NCI-H82 treated with DMSO at 0.1 percent for 48 hours (cell line): ENCODE measurements around the gene MAN1C1.
A peak's percentile ranks its signal among the peaks of the same experiment; 100 is the strongest.

Experiments used
- DNase-seq: peaks from one replicate; lab custom pipeline; 2025; ENCODE audit not compliant: unreplicated experiment; lab: John Stamatoyannopoulos, UW

The MAN1C1 gene

DNA sequence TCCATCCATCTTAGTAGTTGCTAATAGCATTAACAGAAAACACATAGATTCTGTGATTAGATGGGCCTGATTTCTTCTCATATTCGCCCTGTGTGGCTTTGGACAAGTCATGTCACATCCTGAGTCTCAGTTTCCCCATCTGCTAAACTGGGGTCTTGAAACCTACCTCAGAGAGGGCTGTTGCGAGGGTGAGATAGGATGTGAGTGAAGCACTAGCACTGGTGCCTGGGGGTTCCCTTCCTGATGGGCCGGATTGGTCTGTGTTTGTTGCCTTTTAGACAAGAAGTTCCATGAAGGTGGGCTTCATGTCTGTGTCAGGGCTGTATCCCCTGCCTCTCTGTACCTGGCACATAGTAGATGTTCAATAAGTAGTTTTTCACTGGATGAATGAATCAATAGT is 3.5 kb upstream of the MAN1C1 start:
- no peak for DNase-seq

DNA sequence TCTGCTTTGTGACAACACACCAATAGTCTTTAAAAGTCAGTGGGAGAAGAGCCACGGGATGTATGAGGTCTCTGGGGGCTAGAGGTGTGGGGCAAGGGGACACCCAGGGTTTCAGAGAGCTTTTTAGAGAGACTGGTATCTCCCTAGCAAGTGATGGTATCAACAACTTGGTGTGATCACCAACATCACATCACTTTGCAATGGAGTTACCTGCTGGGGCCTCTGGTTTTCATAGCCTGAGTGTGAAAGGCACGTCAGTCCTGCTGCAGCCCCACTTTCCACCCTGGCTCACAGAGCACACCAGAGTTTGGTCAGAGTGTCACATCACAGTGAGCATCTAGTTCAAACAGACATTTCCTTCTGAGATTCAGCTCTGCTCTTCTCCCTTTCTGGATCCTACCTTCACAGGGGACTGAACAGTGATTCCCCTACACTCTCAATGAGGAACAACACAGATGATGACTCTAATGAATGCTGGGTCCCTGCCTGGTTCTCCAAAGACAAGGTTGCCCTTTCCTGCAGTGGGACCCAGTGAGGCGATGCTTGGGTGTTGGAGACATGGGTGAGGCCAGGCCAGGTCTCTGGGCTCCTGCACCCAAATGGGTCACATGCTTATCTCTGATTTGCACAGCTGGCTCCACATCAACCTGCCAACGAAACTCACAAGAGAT is 2.0 kb upstream of the MAN1C1 start:
- no peak for DNase-seq

DNA sequence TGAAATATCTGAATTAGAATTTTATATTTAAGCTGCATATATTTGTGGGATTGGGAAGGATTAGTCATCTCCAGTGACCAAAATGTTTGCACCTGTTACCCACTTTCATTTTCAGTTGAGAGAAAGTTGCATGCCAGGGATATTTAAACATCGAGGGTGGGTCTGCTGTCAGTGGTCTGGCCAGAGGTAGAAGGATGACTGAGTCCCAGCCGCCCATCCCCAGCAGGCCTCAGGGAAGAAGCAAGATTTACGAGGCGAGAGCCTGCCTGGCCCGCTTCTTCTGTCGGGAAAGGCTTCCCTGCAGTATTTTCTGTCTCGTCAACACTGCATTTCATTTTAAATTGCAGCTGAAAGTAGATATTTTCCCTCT is 1.4 kb upstream of the MAN1C1 start:
- DNase-seq = no peak

DNA sequence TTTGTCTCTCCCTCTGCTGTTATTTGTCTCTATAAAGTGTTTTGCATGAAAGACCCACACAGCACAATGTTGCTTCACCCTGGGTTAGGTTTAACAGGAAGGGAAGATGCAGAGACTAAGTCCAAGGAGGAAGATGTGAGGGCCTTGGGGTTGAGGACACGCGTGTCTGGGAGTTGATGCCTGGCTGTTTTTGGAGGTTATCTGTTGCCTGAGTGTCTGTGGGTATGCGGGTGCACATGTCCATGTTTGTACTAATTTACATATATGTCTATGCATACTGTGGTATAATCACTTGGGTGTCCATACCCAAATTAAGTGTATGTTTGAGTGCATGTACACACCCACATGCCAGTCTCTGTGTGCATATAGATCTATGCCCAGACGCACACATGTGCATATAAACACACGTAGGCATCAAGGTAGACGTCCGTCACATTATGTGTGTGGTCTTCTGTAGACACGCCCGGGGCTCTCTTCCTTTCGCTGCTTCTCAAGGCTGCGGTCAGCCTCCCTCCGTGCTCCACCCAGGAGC is 962 bp upstream of the MAN1C1 start:
- no peak for DNase-seq

DNA sequence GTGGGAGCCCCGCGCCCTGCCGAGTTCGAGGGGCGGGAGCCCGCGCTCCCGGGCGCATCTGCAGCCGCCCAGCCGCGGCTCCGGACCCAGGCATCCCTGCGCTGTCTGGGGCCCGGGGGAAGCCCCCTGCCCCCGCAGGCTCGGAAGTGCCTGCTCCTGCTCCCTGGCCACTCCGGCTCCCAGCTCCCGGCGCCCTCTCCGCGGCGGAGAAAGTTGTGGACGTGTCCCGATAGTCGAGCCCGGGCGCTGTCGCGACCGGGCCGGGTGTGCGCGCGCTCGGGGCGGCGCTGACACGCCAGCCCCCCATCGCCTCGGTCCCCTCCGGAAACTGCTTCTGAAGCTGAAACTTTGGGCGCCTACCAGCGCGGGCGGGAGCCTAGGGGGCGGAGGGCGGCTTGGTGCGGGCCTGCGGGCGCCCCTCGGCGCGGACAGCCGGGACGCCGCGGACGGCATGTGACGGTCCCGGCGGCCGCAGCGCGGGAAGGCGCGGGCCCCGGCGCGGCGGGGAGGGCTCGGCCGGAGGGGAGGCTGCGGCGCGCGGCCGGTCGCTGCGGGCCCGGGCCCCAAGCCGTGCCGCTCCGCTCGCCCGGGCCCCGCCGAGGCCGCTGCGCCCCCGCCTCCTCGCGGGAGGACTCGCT is 515 bp downstream of the MAN1C1 start:
- no peak for DNase-seq

DNA sequence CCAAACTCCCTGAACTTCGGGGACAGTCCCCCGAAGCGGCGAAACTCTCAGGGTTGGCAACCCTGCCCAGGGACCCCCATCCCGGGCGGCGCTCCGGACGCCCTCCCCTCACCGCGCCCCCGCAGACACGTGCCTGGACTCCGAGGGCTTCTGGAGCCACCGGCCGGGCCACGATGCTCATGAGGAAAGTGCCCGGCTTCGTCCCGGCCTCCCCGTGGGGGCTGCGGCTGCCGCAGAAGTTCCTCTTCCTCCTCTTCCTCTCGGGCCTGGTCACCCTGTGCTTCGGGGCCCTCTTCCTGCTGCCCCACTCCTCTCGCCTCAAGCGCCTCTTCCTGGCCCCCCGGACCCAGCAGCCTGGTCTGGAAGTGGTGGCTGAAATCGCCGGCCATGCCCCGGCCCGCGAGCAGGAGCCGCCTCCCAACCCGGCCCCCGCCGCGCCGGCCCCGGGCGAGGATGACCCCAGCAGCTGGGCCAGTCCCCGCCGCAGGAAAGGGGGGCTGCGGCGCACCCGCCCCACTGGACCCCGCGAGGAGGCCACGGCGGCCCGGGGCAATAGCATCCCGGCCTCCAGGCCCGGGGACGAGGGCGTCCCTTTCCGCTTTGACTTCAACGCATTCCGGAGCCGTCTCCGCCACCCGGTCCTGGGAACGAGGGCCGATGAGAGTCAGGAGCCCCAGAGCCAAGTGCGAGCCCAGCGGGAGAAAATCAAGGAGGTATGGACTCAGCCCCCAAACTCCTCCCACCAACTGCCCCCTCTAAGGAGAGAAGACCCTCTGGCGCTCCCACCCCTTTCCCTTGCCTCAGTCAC is 1.2 kb downstream of the MAN1C1 start:
- no peak for DNase-seq

DNA sequence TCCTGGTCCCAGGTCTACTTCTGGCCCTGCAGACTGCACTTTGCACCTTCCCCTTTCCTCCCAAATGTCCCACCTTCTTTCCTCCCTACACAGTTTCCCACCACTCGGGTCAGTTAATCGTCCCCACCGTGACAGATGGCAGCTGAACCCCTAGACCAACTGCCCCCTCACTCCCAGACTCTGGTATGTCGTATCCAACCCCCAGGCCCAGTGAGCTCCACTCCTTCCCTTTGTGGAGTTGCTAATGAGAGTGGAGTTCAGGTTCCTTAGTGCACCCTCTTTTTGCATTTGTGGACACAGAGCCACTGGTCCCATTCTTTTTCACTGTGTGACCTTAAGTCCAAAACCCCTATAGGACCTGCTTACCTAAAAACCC is 1.8 kb downstream of the MAN1C1 start:
- no peak for DNase-seq

DNA sequence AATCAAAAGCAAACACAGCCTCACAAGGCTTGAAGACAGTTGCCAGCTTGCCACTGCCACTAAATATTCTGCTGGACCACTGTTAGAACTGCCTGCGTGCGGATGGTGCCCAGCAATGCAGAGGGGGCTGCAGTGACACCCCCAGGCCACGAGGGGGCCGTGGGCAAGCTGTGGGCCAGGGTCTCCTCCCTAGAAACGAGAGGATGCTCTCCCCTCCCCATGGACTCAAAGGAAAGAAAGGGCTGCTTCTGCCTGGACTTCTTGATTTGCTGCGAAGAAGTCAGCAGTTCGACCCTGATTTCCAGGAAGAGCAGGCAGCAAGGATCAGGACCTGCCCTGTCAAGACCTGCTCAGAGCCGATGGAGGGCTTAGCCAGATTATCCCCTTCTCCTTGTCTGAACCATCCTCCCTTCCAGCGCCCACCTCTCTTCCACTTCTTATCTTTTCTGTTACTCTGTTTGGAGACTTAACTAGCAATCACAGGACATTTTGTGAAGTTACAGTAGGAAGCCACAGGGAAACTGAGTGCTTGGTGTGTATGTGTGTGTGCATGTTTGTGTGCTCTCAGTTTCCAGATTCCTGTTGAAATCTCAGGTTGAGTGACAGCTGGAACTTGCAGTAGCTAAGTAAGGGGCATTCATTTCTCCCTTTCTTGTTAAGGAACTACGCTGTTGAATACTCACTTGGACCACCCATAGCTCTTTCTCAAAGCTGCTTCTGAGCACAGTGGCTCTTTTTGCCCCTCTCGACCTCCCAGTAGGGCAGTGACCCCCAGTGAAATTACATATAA is 2.7 kb downstream of the MAN1C1 start:
- DNase-seq = peak; percentile 77

DNA sequence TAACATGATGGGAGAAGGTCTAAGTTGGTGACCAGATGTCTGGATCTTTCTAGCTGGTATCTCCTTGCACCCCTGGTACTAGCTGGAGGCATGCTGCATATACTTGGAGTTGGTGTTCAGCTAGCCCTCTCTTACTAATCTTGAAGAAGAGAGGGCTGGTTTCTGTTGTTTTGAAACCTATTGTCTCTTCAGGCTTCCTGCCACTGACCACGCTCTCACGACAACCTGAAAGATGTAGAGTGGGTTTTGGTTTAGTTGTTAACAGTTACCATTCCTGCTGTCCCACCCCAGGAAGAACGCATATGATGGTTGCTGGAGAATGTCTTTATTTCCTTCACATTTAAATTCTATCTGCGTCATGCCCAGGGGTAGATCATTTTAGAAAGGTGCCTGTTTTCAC is 3.6 kb downstream of the MAN1C1 start:
- DNase-seq = no peak

DNA sequence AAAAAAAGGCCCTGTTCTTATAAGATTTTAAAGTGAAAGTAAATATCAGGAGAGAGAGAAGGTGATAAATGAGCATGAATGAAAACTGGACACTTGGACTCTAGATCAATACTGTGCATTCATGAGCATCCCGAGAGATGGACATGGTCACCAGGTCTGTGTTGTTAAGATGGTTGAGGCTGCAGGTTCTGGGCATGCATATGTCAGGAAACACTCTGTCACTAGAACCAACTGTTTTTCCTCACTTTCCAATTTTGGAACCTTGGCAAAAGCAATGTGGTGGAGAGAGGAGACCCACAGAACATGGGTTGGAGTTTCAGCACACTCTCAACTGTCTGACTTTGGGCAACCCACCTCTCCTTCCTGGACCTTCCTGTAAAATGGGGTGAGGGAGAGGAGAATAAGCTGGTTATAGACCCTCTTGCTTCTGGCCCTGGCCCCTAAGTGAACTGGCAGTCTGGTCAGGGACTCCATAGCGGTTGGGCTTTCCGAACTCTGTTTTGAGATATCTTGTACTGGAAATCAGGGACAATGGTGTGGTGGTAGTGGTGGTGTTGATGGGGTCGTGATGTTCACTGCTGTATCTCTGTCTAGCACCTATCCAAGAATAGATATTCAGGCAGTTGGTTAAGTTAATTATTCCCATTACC is 4.2 kb downstream of the MAN1C1 start:
- DNase-seq = no peak

DNA sequence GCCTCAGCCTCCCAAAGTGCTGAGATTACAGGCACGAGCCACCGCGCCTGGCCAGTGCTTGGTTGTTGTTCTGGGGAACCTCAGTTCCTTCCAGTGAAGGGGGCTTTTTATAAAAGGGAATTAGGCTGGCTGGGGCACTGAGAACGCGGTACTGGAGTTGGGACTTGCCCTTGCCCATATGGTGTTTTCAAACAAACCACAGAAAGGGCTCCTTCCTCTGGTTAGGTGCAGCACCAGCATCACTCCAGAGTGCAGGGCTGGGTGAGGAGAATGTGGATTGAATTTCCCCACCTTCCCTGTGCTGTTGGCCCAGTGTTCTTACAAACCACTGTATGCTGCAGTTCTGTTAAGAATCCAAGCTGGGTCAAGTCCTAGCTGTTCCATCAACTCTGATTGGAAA is 5.3 kb downstream of the MAN1C1 start:
- no peak for DNase-seq

DNA sequence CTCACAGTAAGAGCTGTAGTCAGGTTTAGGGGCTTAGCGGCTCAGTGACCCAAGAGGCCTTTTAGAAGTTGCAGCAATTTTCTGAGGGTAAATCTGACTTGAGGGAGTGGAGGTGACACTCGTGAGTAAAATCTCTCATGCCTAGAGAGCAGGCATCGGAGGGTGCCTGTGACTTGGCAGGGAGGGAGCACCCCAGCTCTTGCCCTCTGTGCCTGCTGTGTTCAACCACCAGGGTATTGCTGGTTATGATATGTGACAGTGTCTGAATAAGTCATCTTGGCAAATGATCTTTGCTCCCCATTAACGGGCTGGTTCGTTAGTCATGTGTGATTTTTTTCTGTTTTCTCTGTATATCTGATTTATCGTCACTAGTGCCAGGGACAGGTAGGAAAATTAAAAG is 5.9 kb downstream of the MAN1C1 start:
- no peak for DNase-seq

DNA sequence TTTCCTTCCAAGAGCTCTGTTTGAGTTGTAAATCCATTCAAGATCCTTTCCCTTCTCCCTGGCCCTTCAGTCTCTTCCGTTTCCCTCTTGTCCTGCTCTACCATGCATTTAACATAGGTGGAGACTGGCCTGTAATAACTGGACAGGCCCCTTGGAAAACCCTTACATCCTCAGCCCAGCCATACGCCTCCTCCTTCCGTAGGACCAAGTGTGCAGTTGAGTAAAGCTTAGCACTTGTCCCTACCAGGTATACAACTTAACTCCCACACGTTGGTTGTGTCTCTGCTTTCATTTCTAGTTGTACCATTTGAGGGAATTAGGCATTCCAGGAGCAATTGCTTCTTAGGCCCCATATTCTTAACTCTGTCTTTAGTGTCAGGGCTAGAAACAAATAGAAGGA is 6.4 kb downstream of the MAN1C1 start:
- no peak for DNase-seq

DNA sequence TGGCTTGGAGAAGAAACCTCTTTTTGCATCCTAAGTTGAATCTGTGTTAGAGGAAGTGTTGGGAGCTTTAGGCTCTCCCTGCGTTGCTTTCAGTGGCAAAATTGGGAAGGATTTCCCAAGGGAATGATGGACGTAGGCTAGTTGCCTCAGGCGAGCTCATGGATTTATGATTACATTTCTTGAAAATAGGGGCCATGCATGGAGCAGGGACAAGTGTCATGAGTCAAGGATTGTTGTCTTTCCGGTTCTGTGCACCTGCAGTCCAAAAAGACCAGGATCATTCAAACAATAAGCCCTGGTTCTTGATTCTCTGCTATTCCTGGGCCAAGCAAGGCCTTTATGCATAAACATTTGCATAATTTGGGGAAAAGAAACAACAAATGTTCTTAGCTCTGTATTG is 7.1 kb downstream of the MAN1C1 start:
- DNase-seq = no peak

DNA sequence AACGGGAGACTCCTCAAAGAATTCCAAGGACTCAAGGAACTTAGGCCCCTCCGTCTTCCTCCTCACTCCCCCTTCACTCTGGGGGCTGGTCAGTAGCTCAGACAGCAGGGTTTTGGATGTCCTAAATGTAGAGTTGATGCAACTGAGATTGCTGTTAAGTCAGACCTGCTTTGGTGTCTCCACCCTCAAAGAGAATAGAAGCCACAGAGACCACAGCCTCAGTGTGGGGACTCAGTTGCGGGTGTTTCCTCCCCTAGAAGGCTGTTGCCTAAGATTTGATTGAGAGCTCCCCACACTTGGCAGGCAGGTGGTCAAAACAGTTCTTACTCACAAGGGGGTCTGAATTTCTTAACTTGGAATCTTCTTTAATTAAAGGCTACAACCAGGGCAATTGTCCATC is 7.6 kb downstream of the MAN1C1 start:
- no peak for DNase-seq

DNA sequence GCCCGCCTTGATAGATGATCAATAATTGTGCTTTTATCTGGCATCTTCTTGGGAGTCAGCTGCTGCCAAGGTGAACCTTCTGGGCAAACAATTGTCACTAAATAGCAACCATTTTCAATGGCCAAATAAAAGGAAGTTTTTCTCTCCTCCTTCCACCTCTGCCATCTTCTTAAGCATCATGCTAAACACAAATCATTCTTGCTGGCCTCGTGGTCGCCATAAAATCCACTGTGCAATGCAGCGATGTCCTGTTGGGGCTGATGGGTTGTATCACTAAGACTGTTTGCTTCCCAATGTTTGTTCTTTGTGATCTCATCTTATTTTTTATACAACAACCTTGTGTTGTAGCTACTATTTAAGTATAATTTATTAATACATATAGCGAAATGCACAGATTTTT is 8.0 kb downstream of the MAN1C1 start:
- DNase-seq = no peak

DNA sequence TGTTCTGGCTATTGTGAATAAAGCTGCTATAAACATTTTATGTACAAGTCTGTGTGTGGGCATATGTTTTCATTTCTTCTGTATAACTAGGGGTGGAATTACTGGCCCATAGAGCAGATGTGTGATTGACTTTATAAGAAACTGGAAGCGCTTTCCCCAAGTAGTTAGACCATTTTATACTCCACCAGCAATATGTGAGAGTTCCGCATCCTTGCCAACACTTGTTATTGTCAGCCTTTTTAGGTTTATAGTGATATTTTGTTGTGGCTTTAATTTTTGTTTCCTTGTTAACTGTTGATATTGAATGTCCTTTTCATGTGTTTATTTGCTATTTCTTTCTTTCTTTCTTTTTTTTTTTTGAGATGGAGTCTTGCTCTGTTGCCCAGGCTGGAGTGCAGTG is 9.4 kb downstream of the MAN1C1 start:
- no peak for DNase-seq

DNA sequence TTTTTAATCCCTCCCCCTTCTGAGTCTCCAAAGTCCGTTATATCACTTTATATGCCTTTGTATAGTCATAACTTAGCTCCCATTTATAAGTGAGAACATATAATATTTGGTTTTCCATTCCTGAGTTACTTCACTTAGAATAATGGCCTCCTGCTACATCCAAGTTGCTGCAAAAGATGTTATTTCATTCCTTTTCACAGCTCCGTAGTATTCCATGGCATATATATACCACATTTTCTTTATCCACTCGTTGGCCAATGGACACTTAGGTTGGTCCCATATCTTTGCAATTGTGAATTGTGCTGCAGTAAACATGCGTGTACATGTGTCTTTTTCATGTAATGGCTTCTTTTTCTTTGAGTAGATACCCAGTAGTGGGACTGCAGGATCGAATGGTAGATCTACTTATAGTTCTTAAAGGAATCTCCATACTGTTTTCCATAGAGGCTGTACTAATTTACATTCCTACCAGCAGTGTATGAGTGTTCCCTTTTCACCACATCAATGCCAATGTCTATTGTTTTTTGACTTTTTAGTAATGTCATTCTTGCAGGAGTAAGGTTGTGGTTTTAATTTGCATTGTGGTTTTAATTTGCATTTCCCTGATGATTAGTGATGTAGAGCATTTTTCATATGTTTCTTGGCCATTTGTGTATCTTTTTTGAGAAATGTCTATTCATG is 12.3 kb downstream of the MAN1C1 start:
- no peak for DNase-seq

DNA sequence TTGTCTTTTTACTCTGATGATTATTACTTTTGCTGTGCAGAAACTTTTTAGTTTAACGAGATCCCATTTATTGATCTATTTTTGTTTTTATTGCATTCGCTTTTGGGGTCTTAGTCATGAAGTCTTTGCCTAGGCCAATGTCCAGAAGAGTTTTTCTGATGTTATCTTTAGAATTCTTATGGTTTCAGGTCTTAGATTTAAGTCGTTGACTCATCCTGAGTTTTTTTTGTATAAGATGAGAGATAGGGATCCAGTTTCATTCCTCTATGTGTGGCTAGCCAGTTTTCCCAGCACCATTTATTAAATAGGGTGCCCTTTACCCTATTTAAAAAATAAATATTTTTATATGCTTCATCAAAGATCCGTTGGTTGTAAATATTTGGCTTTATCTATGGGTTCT is 13.2 kb downstream of the MAN1C1 start:
- no peak for DNase-seq

DNA sequence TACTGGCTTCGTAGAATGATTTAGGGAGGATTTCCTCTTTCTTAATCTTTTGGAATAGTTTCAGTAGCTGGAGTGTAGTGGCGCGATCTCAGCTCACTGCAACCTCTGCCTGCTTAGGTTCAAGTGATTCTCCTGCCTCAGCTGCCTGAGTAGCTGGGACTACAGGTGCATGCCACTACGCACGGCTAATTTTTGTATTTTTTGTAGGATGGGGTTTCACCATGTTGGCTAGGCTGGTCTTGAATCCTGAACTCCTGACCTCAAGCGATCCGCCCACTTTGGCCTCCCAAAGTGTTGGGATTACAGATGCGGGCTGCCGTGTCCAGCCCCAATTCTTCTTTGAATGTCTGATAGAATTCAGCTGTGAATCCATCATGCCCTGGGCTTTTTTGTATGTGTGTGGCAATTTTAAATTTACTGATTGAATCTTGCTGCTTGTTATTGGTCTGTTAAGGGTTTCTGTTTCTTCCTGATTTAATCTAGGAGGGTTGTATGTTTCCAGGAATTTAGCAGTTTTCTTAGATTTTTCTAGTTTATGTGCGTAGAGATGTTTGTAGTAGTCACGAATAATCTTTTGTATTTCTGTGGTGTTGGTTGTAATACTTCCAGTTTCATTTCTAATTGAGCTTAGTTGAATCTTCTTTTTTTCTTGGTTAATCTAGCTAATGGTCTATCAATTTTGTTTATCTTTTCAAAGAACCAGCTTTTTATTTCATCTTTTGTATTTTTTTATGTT is 15.3 kb downstream of the MAN1C1 start:
- no peak for DNase-seq
